ENCODE measurements around the gene VAPA.

VAPA gene

GRCh38 chr18:9933865-9934264 lies 20.0 kb downstream of the VAPA start:
- no peak for DNase-seq (ENCODE audit: low spot score)

- DNase-seq (ENCODE audit: low spot score) = no peak
Observed at GRCh38 chr18:9934274-9934673, 20.5 kb downstream of the VAPA start.

DNA sequence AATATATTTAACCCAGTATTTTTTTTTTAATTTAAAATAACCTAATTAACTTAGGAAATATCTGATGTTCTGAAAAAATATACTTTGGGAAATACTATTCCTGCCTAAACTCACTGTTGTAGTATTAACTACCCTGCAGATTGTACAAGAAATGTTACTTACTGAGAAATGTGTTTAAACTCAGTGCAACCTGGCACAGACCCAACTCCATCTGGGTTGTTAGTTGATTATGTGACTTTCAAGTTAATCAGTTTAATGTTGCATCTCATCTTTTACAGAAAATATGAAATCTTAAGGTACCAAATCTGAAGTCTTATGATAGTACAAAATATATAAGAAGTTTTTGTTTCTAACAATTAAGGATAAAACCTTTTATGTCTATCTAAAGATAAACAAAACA lies 27.3 kb downstream of the VAPA start:
- DNase-seq (ENCODE audit: low spot score) = no peak

DNA sequence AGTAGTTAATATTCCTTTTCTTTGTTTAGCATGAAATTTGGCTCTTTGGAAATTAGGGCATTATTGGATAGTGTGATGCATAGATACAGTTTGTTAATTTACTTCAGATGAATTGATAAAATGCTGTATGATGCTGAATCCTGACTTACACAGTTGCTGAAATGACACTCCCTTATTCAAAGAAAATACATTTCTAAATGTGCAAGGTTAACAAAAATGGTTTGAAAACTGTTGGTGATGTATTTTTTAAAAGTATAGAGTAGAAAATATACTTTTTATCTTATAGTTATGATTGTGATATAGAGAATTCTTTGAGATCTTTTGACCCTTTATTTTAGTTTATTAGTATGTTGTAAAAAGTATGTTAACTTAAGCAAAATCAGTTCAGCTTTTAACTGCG lies 27.8 kb downstream of the VAPA start:
- DNase-seq (ENCODE audit: low spot score) = no peak

GRCh38 chr18:9943311-9943710 lies 29.5 kb downstream of the VAPA start:
- DNase-seq (ENCODE audit: low spot score) = no peak

DNA sequence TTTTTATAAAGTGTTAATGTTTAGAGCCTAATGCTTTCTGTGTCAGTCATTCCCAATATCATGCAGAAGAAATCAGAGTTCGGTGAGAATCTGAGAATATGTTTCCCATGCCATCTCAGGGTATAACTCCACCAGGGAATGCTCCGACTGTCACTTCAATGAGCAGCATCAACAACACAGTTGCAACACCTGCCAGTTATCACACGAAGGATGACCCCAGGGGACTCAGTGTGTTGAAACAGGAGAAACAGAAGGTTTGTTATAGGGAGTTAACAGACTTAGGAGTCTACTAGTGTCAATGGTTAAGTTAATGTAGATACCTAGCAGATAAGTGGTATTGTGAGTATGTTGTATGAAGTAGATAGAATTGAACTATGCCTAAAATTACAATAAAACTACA lies 31.0 kb downstream of the VAPA start:
- no peak for DNase-seq (ENCODE audit: low spot score)

GRCh38 chr18:9946831-9947230 lies 33.0 kb downstream of the VAPA start:
- no peak for DNase-seq (ENCODE audit: low spot score)

GRCh38 chr18:9947248-9947647 lies 33.4 kb downstream of the VAPA start:
- DNase-seq (ENCODE audit: low spot score) = no peak

GRCh38 chr18:9949315-9949714 lies 35.5 kb downstream of the VAPA start:
- DNase-seq (ENCODE audit: low spot score) = no peak

DNA sequence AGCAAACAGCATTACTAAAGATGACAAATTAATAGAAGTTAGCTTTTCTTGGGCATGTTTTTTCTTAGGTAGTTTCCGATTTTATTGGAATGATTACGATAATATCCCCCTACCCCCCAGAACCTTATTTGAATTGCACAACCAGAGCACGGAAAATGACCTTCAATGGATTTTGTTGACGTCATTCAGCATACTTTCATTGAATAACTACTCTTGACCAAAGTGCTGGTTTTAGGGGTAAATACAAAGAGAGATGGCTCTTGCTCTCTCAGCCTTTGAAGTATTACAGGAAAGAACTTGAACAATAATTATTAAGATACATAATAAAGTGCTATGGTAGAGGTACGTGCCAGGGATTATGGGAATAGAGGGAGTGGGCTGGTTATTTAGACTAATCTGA lies 36.0 kb downstream of the VAPA start:
- DNase-seq (ENCODE audit: low spot score) = no peak

DNA sequence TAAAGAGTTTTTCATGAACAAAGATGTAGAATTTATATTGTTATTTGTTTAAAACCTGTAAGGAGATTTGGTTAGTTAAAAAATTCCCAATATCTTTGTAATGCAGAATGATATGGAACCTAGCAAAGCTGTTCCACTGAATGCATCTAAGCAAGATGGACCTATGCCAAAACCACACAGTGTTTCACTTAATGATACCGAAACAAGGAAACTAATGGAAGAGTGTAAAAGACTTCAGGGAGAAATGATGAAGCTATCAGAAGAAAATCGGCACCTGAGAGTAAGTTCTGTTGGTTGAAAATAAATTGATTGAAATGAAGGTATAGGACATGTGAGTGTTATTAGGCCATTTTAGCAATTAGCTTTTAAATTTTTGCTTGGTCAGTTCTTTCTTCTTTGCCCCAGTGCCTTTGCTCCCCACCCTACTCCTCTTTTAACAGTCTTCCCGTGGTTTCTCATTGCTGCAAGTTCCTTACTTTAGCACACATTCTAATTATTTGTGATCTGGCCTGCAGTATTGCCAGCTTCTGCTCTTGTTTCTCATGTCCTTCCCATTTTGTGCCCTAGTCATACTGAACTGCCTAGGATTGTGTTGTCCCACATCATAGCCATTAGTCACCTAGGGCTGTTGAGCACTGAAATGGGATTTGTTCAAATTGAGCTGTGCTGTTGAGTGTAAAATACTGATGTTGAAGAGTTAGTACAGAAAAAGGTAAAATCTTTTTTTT lies 36.6 kb downstream of the VAPA start:
- no peak for DNase-seq (ENCODE audit: low spot score)

GRCh38 chr18:9951022-9951859 lies 37.4 kb downstream of the VAPA start:
- DNase-seq (ENCODE audit: low spot score) = peak; percentile 63

- no peak for DNase-seq (ENCODE audit: low spot score)
Observed at GRCh38 chr18:9952633-9953416, 39.0 kb downstream of the VAPA start.

DNA sequence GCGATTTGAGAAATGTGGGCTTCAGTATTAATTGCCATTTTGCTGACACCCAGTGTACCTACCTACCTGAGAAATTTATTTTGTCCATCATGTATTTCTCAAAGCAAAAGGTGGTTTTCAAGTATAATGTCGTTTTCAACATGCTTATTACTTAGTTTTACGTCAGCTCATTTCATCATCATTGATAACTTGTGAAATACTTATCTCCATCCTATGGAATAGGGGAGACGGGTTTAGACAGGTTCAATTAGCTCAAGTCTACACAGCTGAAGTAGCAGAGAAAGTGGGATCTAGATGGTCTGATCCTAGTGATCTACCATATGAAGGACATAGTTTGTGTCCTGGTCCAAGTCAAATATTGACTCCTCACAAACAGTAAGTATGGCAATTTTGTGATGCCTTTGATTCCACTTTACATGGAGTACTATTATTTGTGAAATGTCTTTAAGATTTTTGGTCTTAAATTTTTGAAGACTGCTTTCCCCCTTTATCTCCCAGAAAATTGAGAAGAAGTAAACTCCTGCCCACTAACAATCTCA lies 45.1 kb downstream of the VAPA start:
- DNase-seq (ENCODE audit: low spot score) = no peak

- DNase-seq (ENCODE audit: low spot score) = no peak
Observed at GRCh38 chr18:9959564-9959963, 45.7 kb downstream of the VAPA start.

GRCh38 chr18:9960258-9960904 lies 46.6 kb downstream of the VAPA start:
- DNase-seq (ENCODE audit: low spot score) = no peak

DNA sequence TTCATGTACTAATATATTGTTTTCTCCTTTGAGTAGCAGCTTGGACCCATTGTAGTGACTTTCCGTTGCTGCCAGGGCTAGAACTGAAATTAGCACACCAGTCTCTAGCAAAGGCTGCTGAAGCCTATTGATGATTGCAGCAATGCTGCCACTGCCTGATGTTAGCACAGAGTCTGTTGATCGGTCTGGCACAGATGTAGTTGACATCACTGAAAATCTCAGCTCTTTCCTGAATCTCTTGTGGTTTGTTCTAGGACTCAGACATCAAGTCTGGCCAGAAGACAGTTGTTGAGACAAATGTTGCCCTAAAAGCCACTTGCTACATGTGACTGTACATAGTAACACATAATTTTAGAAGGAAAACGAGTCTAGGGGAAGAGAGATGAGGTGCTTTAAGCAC lies 47.2 kb downstream of the VAPA start:
- no peak for DNase-seq (ENCODE audit: low spot score)

DNA sequence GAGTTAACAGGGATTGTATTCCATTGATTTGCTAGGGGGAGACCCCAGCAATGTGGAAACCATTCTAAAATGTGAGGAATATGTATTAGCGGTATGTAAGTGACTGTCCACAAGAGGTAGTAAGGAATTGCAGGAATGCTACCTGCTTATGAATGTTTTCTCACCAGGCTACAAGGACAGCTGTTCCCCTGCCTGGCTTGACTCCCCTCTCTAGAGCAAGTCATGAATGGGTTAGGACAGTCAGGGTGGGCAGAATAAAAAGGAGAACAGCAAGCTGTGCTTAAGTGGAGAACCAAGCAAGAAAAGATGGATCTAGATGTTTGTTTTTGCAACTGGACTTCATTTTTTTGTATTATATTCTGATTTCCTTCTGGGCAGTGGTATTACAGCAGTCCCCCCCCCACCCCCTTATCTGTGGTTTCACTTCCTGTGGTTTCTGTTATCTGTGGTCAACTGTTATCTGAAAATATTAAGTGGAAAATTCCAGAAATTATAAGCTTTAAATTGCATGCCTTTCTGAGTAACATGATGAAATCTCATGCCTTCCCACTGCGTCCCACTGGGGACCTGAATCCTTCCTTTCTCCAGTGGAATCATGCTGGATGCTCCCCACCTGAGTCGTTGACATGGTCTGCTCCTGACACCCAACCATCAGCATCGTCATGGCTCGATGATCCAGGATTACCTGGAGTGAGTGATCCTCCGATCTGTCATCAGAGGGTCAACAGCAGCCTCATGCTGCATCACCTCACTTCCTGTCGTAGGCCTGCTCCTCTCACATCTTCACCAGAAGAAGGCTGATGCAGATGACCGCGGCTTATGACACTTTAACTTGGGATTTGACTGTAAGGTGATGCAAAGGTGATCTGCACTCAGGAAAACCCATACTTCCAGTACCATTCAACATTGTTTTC lies 52.2 kb downstream of the VAPA start:
- no peak for DNase-seq (ENCODE audit: low spot score)

GRCh38 chr18:9968081-9968848 lies 54.4 kb downstream of the VAPA start:
- DNase-seq (ENCODE audit: low spot score) = no peak

GRCh38 chr18:9969247-9969646 lies 55.4 kb downstream of the VAPA start:
- DNase-seq (ENCODE audit: low spot score) = no peak
